ENCODE data around the gene ZNF292.

DNA sequence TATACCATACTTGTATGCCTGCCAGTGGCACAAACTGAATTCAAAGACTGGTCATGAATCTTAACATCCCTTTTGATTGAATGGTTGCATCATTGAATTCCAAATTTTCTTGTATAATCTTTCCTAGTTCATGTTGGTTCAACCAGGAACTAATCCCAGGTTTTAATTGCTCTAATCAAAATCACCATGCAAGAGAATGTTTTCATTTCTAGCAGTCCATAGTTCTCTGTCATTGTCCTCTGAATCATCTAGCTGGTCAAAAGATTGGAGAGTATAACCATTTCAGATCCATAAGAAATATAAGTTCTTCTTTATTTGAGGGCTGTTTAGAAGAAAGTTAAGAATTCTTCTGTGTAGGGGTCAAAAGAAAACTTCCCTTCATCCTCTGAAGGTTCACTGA is 57.2 kb downstream of the ZNF292 start:
- TF ChIP-seq TAF1 (IDR thresholded peaks at IDR 0.05; ENCODE audit: borderline replicate concordance, low read depth, low read length) (no peak), POLR2A (IDR thresholded peaks at IDR 0.05; ENCODE audit: low read depth, low read length) (no peak)

Measured in GM12892 (cell line).